Esophagus muscularis mucosa (tissue), 4 donors: ENCODE data around the gene BICD2. TPM values are rescaled to one million over a fixed set of nuclear protein-coding genes. Genes with fewer than 3 reads are reported as not detected.

Experiments used
- DNase-seq: peaks from one replicate; pipeline ENCODE4 v3.0.0-alpha.2; 2017; ENCODE audit errors: extremely low spot score
- H3K27ac ChIP-seq, 4 donors: fragments of 200-600 bp; sonication (generic); replicated peaks in 1 of 4; 1 replicate in 3 of 4; 2 replicates in 1 of 4; pipeline ENCODE4 v1.5.1; 2016 to 2019; ENCODE audit warnings: mild to moderate bottlenecking in 1 of 4
- H3K27me3 ChIP-seq, 4 donors: fragments of 200-600 bp; sonication (generic); one replicate each; pipeline versions ENCODE4 v1.5.1 to v1.6.0; 2016 to 2019
- H3K36me3 ChIP-seq, 4 donors: fragments of 200-600 bp; sonication (generic); one replicate each; pipeline ENCODE4 v1.5.1; 2016 to 2019
- H3K4me1 ChIP-seq, 4 donors: fragments of 200-600 bp; sonication (generic); one replicate each; pipeline ENCODE4 v1.5.1; 2016 to 2019
- H3K4me3 ChIP-seq, 4 donors: fragments of 200-600 bp; sonication (generic); 1 replicate in 2 of 4; 2 replicates in 2 of 4; pipeline ENCODE4 v1.5.1; 2016 to 2019; ENCODE audit warnings: mild to moderate bottlenecking in 4 of 4, moderate library complexity in 1 of 4
- H3K9me3 ChIP-seq, 4 donors: fragments of 200-600 bp; sonication (generic); 1 replicate in 3 of 4; 2 replicates in 1 of 4; pipeline ENCODE4 v1.5.1; 2016 to 2019
- CTCF ChIP-seq, 3 experiments: fragments of 200-600 bp in 2 of 3; fragments of 450-650 bp in 1 of 3; sonication (generic) in 2 of 3; IDR thresholded peaks; one replicate each; pipeline ENCODE4 v1.5.1; 2017 to 2019; ENCODE audit warnings: antibody characterized with exemption in 3 of 3, mild to moderate bottlenecking in 2 of 3, moderate library complexity in 1 of 3
- EP300 ChIP-seq: sonication (generic); formaldehyde crosslinking; IDR thresholded peaks from one replicate; pipeline ENCODE4 v1.6.1; 2017; ENCODE audit warnings: antibody characterized with exemption
- POLR2A ChIP-seq: fragments of 450-650 bp; IDR thresholded peaks from one replicate; pipeline ENCODE4 v1.6.1; 2017; ENCODE audit warnings: antibody characterized with exemption, moderate library complexity, mild to moderate bottlenecking, low read depth
- POLR2AphosphoS5 ChIP-seq, 2 donors: sonication (generic); formaldehyde crosslinking; IDR thresholded peaks; one replicate each; pipeline ENCODE4 v1.6.1; 2017; ENCODE audit warnings: antibody characterized with exemption in 2 of 2
- WGBS: methylation state at CpG from one replicate; pipeline ENCODE4 v1.1.5; 2018; 5-methylcytosine and 5-hydroxymethylcytosine counted together
- intact Hi-C: fragments of 100-400 bp; cut with DNase I; formaldehyde crosslinking; loops from one replicate; pipeline ENCODE4 v1.15.1; 2023
- total RNA-seq, 4 donors: library from RNA; depleted of rRNA; stranded (reverse); fragments of >200 nt; gene quantifications; one replicate each; pipeline versions ENCODE4 v1.1.0 to v1.2.1, GENCODE V29; 2016

The BICD2 gene
- total RNA-seq, 4 donors from 2014 or later, result 44.0 to 72.5 (median 57.3) TPM

DNA sequence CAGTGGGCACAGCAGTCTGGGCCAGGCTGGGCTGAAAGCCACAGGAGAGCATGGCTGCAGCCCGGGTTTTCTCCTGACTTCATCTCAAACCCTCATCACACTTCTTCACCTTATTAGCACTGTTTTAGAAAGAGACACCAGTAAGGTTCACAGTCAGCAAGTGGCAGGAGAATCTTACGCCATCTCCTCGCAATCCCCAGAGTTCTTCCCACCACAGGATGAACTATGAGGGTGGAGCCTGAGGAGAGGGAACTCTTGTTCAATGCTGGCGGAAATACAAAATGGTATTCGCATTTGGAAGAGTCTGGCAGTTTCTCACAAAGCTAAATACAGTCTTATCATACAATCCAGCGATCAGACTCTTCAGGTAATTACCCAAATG lies 14.7 kb downstream of the BICD2 start:
- TF ChIP-seq CTCF (IDR thresholded peaks at IDR 0.05), result no peak
- no peak for TF ChIP-seq POLR2A
- TF ChIP-seq POLR2AphosphoS5 (IDR thresholded peaks at IDR 0.05), result no peak
- no peak for TF ChIP-seq EP300
- no peaks in the 10 kb centered on the region for H3K9me3 ChIP-seq
- H3K4me1 ChIP-seq, result peaks cover 60 to 71% (median 69%) of the 10 kb centered on the region in 4 donors
- WGBS, result 77% methylated on average over 6 of the region's 6 CpGs
- no peaks in the 10 kb centered on the region for H3K36me3 ChIP-seq
- no peak for DNase-seq
- intact Hi-C loops, result no loop called here
- peak overlapping the region in 2 of 4 donors; percentile 16 to 44 for H3K27ac ChIP-seq
- no peak overlapping the region for H3K4me3 ChIP-seq
- no peaks in the 10 kb centered on the region for H3K27me3 ChIP-seq

GRCh38 chr9:92749071-92749933 lies 15.3 kb downstream of the BICD2 start:
- Histone ChIP-seq H3K36me3 (no peaks in the 10 kb centered on the region), H3K4me1 (peaks cover 60 to 71% (median 69%) of the 10 kb centered on the region in 4 donors), H3K9me3 (no peaks in the 10 kb centered on the region), H3K27ac (peak overlapping the region in 2 of 4 donors; percentile 16 to 44), H3K27me3 (no peaks in the 10 kb centered on the region), H3K4me3 (no peak overlapping the region)
- WGBS, result 58% methylated on average over 2 of the region's 12 CpGs
- intact Hi-C loops, result no loop called here
- DNase-seq, result no peak
- no peak for TF ChIP-seq EP300
- no peak for TF ChIP-seq POLR2A
- TF ChIP-seq CTCF (IDR thresholded peaks at IDR 0.05), result no peak
- TF ChIP-seq POLR2AphosphoS5 (IDR thresholded peaks at IDR 0.05), result no peak

DNA sequence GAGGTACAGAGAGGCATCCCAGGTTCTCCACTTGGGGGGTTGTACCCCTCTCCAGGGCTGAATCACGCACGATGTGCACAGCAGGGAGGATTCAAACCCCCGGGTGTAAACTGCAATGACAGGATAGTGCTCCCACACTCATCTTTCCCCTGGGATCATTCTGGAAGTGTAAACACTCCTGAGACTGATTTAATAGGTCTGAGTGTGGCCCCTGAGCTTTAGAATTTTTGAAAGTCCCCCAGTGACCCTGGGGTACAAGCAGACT lies 16.5 kb downstream of the BICD2 start:
- Histone ChIP-seq H3K27ac (no peak overlapping the region), H3K9me3 (no peaks in the 10 kb centered on the region), H3K4me1 (peaks cover 66 to 78% (median 72%) of the 10 kb centered on the region in 4 donors), H3K36me3 (no peaks in the 10 kb centered on the region), H3K27me3 (no peaks in the 10 kb centered on the region), H3K4me3 (no peak overlapping the region)
- no peak for DNase-seq
- TF ChIP-seq CTCF (IDR thresholded peaks at IDR 0.05), result no peak
- TF ChIP-seq EP300, result no peak
- TF ChIP-seq POLR2AphosphoS5 (IDR thresholded peaks at IDR 0.05), result no peak
- TF ChIP-seq POLR2A, result no peak
- intact Hi-C loops, result no loop called here
- 58% methylated on average over 3 of the region's 3 CpGs for WGBS

DNA sequence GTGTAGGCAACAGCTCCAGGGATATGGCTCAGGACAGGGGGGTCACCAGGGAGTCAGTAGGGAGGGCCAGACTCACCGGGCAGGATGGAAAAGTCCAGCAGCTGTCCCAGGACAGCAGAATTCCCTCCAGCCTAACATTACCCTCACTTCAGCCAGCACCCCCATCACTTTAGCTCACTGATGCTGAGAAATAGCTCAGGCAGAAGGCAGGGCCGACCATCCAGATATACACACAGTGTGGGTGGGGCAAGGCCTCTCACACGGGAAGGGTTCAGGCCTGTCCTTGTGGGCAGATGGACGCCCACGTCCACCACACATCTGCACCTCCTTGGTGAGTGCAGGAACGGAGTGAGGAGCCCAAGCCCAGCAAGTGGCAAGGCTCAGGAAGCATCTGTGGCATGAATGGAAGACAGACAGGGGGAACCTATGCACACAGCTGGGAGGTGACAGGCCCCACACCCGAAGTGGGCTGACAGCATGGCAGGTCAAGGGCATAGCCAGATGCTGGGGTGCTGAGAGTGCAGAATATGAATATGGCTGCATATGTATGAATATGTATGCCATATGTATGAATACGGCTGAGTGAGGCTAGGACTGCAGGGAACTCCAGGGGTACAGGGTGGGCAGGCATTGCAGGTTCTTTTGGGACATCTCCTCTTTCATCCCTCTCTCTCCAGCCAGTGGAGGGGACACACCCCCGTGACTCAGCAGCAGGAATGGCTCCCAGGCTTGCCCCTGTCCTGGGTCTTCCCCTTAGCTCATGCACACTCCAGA lies 17.0 kb downstream of the BICD2 start:
- TF ChIP-seq EP300 (no peak), POLR2AphosphoS5 (IDR thresholded peaks at IDR 0.05) (no peak), POLR2A (no peak), CTCF (IDR thresholded peaks at IDR 0.05) (no peak)
- Histone ChIP-seq H3K4me1 (peaks cover 67 to 77% (median 72%) of the 10 kb centered on the region in 4 donors), H3K4me3 (no peak overlapping the region), H3K27me3 (no peaks in the 10 kb centered on the region), H3K27ac (peak overlapping the region in 2 of 4 donors; percentile 6 to 34), H3K9me3 (no peaks in the 10 kb centered on the region), H3K36me3 (no peaks in the 10 kb centered on the region)
- DNase-seq, result no peak
- WGBS, result 58% methylated on average over 8 of the region's 9 CpGs
- intact Hi-C loops, result no loop called here
